Stimulated activated CD8-positive, alpha-beta memory T cell treated with anti-CD3 and anti-CD28 coated beads, Interleukin-15, amount 100 ng/mL, for 24 hours (primary cell): ENCODE measurements around the gene DDX11.
"Not testable (repeated sequence)": the region's sequence is repeated elsewhere in the genome, so short reads cannot be mapped to it uniquely, and the experiment has no call there.

Experiments
- DNase-seq: peaks from one replicate; pipeline ENCODE4 v3.0.0-alpha.2; 2020; ENCODE audit warnings: low read depth

DDX11 gene

DNA sequence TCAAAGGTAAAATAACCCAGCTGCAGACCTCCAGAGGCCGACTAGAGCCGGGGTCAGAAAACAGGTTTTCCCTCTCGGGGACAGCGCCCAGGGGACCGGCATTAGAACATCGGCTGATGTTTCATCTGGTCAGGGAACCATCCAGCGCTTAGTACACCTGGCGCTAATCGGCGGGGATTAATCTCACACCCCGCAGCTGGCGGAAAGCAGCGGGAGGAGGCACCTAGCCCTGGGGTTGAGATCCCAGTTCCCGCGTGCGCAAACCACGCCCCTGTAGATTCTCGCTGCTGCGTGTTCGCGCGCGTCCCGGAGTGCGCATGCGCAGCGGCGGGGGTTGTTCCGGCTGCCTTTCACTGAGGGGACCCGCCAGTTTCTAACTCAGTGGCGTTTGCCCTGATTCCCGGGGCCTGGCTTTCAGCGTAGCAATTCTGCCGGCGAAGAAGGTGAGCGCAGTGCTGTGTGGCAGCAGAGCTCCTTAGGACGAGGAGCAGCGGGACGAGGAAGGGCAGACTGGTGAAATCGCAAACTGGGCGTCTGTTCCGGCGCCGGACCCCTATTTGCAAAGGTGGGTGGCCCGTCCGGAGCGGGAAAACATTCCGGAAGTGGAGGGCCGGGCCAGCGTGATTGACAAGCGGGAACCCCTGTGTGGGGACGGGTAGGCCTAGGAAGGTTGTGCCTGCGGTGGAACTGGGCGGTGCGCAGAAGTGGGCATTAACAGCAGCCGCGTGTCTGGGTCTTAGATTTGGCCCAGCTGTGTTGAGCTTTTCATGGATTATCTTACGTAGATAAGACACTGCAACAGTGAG is at the start of gene DDX11:
DDX11 (plus strand) TSS at position 334 of the 806 bp plus-strand sequence. CDS start 4,534 bp downstream, outside the sequence.
- DNase-seq = peak; percentile 89

DNA sequence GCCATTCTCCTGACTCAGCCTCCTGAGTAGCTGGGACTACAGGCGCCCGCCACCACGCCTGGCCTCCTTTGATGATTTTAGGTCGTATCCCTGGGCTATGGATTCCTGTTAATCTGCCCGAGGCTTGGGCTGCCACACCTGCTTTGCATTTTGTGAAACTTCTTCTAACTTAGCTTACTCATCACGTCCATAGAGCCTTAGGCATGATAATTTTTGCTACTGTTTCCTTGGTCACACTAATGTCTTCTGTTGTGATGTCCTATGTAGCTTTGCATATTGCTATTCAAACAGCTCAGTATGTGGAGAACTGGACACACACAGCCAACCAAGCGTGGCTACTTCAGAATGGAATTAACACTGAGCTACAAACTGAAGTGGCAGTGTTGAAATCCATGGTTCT is 47.5 kb upstream of the DDX11 start:
- no peak for DNase-seq

GRCh38 chr12:31027006-31027405 is 46.7 kb upstream of the DDX11 start:
- not testable (repeated sequence) for DNase-seq

- DNase-seq = no peak
Measured at GRCh38 chr12:31029468-31029867, 44.2 kb upstream of the DDX11 start.

DNA sequence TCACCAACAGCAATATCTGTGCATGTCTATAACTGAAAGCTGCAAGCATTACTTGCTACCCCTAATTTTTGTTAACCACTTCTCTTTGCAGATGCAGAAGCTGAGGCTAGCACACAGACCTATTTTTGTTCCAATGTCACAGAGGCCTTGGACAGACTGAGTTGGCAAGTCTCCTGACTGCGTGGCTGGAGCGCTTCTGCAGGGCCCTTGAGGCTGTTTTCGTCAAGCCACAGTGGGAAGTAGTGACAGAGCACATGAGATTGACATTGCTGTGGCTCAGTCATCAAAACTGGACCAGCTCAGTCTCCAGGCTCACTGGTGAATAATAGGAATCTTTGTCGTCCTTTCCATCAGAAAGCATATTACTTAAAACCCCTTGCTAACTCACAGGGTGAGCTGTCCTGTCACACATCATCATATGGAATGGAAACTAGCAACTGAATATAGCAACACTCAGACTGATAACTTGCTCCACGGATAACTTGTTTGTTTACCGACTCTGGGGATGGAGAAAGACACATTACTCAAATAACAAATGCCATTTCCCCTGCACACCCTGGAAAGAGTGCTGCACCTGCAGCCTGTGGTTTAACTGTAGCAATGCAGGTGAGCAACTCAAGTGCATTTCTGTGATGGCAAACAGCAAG is 43.6 kb upstream of the DDX11 start:
- no peak for DNase-seq

GRCh38 chr12:31031951-31032335 is 41.7 kb upstream of the DDX11 start:
- DNase-seq = no peak

GRCh38 chr12:31033146-31033545 is 40.5 kb upstream of the DDX11 start:
- no peak for DNase-seq

GRCh38 chr12:31033681-31034080 is 40.0 kb upstream of the DDX11 start:
- DNase-seq = no peak

GRCh38 chr12:31034372-31034771 is 39.3 kb upstream of the DDX11 start:
- no peak for DNase-seq

GRCh38 chr12:31035226-31035625 is 38.4 kb upstream of the DDX11 start:
- no peak for DNase-seq

DNA sequence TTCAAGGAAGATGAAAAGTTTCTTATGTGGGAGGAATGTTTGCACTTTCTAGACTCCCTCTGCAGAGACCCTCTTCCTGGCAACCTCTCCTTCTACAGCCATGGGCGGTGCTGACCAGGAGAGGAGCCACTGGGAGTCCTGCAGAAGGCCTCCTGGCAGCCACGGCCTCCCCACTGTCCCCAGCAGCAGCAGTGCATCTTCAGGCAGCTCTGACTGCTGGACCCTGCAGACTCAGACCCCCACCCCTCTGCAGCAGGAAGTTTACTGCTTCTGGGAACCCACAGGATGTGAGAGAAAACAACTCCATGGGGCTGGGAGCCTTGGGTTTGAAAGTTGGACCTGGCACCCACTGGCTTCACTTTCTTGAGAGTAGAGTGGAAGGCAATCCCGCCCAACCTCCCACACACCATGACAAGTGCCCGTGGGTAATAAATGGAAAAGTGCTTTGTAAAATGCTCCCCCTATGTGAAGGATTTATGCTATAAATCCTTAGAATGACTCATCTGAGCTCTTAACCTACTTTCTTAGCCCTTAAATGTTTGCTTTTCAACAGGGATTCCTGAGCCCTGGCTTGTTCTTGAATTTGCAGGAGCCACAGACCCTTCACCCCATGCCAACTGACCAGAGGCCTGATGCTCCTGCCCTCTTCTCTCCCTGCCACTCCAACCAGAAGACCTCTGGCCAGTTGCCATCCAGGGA is 37.5 kb upstream of the DDX11 start:
- DNase-seq = no peak

DNA sequence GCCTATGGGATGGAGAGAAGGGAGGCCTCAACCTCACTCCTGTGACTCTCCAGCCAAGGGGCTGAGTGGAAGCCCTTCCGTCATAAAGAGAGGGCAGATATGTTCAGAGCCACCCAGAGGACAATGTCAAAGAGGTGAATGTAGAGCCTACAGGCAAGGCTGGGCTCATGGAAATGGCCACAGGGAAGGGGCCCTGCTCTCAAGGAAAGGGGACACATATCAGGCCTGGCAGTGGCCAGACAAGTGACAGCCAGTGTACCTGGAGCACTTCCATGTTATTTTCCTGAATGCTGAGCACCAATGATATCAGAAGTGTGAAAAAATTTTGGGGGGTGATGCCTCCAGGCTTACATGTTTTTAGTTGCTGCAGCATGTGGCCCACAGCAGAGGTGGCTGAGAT is 36.6 kb upstream of the DDX11 start:
- no peak for DNase-seq

DNA sequence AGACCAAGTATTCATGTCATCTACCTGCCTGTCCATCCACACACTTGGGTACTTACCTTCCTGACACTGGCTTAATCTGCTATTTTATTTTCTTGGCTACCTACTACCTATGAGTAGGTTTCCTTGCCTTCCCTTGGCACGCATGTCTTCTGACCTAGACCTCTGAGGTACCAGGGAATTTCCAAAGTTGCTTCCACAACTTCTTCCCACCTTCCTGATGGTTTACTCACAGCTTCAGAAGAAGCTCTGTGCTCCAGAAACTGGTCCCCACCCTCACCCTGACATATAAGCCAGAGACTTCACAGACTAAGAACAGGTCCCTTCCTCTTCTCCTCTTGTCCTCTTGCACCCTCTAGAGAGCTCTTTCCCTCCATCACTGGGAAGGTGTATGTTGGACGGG is 35.7 kb upstream of the DDX11 start:
- no peak for DNase-seq

GRCh38 chr12:31041033-31041564 is 32.6 kb upstream of the DDX11 start:
- no peak for DNase-seq

DNA sequence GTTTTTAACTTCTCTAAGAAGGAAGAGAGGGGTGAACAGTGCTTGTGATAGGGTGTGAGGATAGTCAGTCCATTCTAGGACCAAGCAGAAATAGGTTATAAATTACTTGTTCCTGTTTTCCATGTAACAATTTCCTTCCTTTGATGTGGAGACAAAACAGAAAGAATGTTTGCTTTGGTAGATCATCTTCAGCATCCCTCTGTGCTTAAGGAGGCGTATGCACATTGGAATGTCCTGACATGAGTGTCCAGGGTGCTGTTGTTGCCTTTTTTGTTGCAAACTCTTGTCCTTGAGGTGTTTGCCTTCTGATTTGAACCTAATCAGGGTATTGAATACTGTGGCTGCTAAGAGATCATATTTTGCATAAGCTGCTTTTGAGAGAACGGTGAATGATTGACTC is 23.5 kb upstream of the DDX11 start:
- DNase-seq = not testable (repeated sequence)

GRCh38 chr12:31050548-31050947 is 23.1 kb upstream of the DDX11 start:
- not testable (repeated sequence) for DNase-seq

GRCh38 chr12:31051692-31052091 is 22.0 kb upstream of the DDX11 start:
- DNase-seq = not testable (repeated sequence)

GRCh38 chr12:31052121-31052520 is 21.5 kb upstream of the DDX11 start:
- DNase-seq = not testable (repeated sequence)

GRCh38 chr12:31052666-31053439 is 20.8 kb upstream of the DDX11 start:
- DNase-seq = not testable (repeated sequence)

GRCh38 chr12:31053944-31054343 is 19.7 kb upstream of the DDX11 start:
- not testable (repeated sequence) for DNase-seq

- no peak for DNase-seq
Measured at GRCh38 chr12:31057671-31058070, 16.0 kb upstream of the DDX11 start.

DNA sequence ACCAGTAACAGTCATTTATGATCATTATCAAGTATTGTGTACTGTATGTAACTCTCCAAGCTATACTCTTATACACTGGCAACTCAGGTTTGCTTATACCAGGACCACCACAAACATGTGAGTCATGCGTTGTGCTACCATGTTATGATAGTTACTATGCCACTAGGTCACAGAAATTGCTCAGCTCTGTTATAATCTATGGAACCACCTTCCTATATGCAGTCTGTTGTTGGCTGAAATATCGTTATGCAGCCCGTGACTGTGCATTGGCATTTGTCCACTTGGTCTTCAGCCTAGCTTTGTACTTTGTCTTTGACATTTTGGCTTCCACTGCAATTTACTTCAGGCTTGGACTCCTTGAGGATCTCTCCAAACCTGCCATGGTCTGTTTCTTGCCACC is 7.5 kb upstream of the DDX11 start:
- DNase-seq = not testable (repeated sequence)
